ENCODE data around the gene HSF5.
A peak's percentile ranks its signal among the peaks of the same experiment; 100 is the strongest.
"Not testable (repeated sequence)": the region's sequence is repeated elsewhere in the genome, so short reads cannot be mapped to it uniquely, and the experiment has no call there.

Gene HSF5

DNA sequence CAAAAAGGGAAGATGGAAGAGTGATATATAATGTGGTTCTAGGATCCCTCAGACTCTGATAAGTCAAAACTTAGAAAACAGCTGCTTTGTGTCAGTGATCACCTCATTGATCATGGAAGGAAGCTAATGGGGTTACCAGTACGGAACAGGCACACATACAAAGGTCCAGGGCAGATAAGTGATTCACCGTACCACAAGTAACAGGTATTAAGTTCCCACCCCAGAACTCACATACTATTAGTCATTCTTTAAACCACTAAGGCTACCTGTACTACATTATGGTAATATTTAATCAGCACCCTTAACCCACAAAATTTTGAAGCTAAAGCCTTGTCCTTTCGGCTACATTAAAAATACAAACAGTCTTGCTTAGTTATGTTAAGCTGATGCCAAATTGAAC is 88.2 kb downstream of the HSF5 start:
- H3K4me3 Mint-ChIP-seq = no peak overlapping the region
- no peaks in the 10 kb centered on the region for H3K36me3 Mint-ChIP-seq
- H3K27me3 Mint-ChIP-seq = no peaks in the 10 kb centered on the region
- peaks cover 9% of the 10 kb centered on the region for H3K4me1 Mint-ChIP-seq (ENCODE audit: low read depth)
- H3K9me3 Mint-ChIP-seq (ENCODE audit: low read depth) = no peaks in the 10 kb centered on the region
- no peak overlapping the region for H3K27ac Mint-ChIP-seq

DNA sequence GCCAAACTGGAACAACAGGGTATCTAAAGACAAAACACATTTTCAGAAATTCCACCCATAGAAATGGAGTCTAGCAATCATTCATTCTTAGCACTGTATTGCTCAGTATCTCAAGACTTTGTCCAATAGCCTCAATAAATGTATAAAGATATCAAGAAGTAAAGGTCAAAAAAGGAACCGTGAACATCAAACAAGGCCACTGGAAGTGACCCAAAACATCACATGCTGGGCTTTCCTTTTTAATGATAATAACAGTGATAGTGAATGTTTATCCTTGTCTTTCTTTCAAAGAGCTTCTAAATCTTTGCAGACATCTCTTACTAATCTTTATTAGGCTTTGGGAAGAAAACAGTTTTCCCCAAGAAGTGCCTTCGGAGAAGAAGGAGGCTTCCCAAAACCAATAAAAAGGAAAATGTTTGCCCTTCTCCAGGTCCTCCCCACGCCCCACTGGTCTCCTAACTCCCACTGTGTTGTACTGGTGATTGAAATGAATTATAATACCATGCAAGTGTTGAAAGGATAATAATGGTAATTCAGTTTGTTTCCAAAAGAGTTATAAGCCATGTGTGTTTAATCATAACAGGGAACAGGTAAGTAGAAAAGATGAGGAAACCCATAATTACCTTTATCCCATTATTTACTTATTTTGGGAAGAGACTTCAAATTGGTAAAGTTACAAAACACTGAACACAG is 89.5 kb downstream of the HSF5 start:
- no peak overlapping the region for H3K4me3 Mint-ChIP-seq
- H3K4me1 Mint-ChIP-seq (ENCODE audit: low read depth) = peaks cover 9% of the 10 kb centered on the region
- H3K27me3 Mint-ChIP-seq = no peaks in the 10 kb centered on the region
- no peak overlapping the region for H3K27ac Mint-ChIP-seq
- peaks cover 3% of the 10 kb centered on the region for H3K36me3 Mint-ChIP-seq
- no peaks in the 10 kb centered on the region for H3K9me3 Mint-ChIP-seq (ENCODE audit: low read depth)

DNA sequence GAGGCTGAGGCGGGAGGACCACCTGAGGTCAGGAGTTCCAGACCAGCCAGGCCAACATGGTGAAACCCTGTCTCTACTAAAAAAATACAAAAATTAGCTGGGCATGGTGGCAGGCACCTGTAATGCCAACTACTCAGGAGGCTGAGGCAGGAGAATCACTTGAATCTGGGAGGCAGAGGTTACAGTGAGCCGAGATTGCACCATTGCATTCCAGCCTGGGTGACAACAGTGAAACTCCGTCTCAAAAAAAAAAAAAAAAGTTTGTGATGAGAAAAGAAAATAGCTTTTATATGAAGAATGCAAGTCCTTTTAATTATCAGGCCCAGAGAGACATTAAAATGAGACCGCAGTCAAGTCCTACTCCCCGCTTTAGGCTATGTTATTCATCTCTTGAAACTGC is 90.8 kb downstream of the HSF5 start:
- H3K36me3 Mint-ChIP-seq; H3K4me3 Mint-ChIP-seq; H3K9me3 Mint-ChIP-seq (ENCODE audit: low read depth); H3K27me3 Mint-ChIP-seq; H3K4me1 Mint-ChIP-seq (ENCODE audit: low read depth); H3K27ac Mint-ChIP-seq: not testable (repeated sequence)

DNA sequence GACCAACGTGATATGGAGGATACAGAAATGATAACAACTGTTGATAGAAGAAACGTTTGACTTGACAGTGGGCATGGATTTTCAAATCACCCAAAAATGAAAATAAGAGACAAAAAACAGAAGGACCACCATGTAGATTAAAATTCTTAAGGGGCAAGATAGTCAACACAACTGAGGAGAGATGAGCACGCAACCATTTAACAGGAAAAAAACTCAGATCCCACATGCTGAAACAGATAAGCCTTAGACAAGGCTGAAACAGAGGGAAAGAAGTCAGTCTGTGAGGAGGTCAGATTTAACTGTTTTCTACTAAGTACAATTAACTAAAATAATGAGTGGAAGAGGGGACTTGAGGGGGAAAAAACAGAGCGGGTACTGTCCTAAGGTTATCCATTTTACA is 92.0 kb downstream of the HSF5 start:
- H3K27ac Mint-ChIP-seq = no peak overlapping the region
- H3K9me3 Mint-ChIP-seq (ENCODE audit: low read depth) = no peaks in the 10 kb centered on the region
- no peaks in the 10 kb centered on the region for H3K4me1 Mint-ChIP-seq (ENCODE audit: low read depth)
- H3K4me3 Mint-ChIP-seq = no peak overlapping the region
- no peaks in the 10 kb centered on the region for H3K27me3 Mint-ChIP-seq
- H3K36me3 Mint-ChIP-seq = peaks cover 6% of the 10 kb centered on the region

DNA sequence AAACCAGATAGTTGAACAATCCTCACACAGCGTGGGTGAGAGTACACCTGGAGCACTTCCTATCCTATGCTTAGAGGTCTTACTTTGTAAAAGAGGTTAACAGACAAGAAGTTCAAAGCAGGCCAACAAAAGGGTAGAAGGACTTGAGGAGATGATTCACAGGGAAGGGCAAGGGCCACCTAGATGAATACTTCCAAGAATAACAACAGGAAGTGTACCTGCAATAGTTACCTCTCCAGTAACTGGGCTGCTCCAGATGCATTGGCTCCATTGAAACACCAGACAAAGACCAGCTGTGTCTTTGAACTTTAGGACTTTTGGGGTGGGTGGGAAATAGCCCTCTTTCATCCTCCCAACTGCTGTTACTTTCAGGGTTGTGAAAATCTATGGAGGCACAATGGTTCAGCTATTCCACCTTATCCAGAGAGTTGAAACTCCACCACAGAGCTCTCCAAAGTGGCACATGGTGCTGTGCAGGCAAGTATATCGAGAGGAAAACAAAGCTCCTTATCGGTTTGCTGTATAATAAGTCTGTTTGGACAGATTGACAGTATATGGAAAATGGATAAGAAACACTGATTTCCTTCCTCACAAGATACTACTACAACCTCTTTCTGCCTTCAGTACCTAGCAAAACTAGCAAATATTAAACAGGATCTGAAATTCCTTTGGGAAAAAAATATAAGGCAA is 93.5 kb downstream of the HSF5 start:
- Mint-ChIP-seq H3K4me1 (ENCODE audit: low read depth) (peaks cover 2% of the 10 kb centered on the region), H3K36me3 (peaks cover 6% of the 10 kb centered on the region), H3K27ac (no peak overlapping the region), H3K27me3 (no peaks in the 10 kb centered on the region), H3K4me3 (no peak overlapping the region), H3K9me3 (ENCODE audit: low read depth) (no peaks in the 10 kb centered on the region)

DNA sequence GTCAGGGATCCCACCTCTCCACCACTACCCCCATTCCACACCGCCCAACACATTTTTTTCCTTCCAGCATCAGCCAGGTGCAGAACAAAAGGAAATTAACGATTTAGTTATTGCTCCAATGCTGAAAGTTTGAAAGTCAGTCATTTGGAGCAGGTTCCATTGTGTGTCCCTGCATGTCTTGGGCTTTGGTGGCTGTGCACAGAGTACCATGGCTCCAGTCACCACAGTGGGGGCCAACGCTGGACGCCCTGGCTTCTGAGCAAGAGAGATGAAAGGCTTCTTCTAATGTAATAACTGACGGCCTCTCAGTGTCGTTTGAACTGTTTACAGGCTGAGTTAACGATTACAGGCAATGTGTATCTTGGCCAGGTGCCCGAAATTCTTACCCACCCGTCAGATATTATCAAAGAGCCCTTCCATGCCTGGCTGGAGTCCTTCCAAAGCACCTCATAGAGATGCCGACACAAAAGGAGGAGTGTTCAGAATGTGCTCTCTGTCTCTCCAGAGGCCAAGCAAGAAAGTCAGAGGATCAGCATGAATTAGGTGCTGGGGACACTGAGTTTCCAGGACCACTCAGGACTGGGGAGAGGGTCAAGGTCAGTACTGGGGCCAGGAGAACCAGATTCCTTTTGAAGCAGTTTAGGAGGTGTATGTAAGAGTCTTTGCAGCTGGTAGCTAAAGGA is 96.8 kb downstream of the HSF5 start:
- no peak overlapping the region for H3K4me3 Mint-ChIP-seq
- H3K27me3 Mint-ChIP-seq = no peaks in the 10 kb centered on the region
- H3K36me3 Mint-ChIP-seq = peaks cover 6% of the 10 kb centered on the region
- peaks cover 9% of the 10 kb centered on the region for H3K4me1 Mint-ChIP-seq (ENCODE audit: low read depth)
- no peaks in the 10 kb centered on the region for H3K9me3 Mint-ChIP-seq (ENCODE audit: low read depth)
- H3K27ac Mint-ChIP-seq = no peak overlapping the region

DNA sequence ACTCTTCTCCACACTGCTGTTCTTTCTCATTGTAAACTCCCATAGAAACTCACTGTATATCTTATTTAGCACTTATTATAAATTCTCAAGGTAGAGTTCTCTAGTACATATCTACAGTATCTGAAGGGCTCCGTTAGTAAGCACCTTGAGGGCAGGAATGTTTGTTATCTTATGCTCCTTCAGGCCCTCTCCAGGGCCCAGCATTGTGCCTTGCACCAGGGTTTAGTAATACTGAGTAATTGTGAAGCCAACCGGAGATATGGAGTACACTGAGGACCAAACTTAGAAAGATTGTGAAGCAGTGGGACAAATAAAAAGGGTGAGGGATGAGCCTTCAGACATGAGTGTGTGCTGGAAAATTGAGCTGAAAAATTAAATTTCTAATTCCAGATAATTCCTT is 97.3 kb downstream of the HSF5 start:
- Mint-ChIP-seq H3K27ac (no peak overlapping the region), H3K36me3 (peaks cover 6% of the 10 kb centered on the region), H3K4me1 (ENCODE audit: low read depth) (peaks cover 9% of the 10 kb centered on the region)

DNA sequence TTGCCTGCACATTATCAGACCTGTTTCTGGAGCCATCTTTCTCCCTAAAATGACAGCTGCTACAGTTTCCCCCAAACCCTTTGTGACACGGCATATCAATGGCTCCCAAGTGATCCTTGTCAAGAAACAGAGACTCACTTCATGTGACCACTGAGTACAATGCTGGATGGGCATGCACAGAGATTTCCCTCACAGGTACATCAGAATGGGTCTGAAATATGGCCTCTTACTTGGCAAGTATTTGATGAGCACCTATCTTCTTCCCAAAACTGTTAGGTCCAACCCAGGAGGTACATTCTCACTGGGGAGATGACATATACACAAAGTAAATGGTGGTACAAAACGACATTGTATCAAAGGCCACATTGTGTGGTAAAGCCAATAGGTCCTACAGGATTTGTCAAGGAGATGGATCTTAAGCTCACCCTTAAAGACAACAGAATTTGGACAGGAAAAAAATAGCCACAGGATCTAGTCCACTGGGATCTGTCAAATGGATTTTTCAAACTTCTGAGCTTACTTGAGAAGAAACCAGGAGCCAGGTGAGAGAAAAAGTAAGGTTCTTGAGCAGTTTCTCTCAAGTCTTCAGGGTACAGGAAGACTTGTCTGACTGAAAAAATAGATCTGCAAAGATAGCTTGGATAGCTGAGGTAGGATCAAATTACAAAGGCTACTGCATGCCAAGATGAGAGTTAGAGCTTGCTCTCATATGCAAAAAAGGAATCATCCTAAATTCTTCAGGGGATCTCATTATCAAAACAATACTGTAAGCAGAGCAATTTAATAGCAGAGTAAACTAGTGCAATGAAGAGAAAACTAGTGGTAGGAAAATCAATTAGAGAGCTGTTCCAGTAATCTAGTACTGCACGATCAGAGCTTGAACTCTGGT is 99.7 kb downstream of the HSF5 start:
- Mint-ChIP-seq H3K36me3 (peaks cover 3% of the 10 kb centered on the region), H3K9me3 (ENCODE audit: low read depth) (no peaks in the 10 kb centered on the region), H3K4me1 (ENCODE audit: low read depth) (peaks cover 9% of the 10 kb centered on the region), H3K27ac (no peak overlapping the region), H3K4me3 (no peak overlapping the region), H3K27me3 (no peaks in the 10 kb centered on the region)

More for the DNA sequence above, 97.3 kb downstream of the HSF5 start:
- Mint-ChIP-seq H3K4me3 (no peak overlapping the region), H3K9me3 (ENCODE audit: low read depth) (no peaks in the 10 kb centered on the region), H3K27me3 (no peaks in the 10 kb centered on the region)

DNA sequence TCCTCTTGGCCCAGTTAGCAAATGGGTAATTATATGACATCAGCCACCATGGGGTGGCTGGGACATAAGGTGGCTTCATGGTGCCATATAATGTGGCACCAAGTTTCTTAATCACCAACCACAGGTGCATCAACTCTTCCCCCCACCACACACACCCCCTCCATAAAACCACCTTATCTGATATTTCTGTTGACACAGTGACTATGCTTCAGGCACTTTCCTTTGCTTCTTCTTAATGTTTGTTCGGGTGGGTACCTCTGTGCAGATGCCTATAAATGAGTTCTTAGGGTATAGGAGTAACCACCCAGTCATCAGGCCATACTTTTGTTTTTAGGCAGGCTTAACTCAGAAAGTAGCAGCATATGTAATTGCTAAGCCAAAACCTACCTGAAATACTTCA is 100.4 kb downstream of the HSF5 start:
- H3K4me1 Mint-ChIP-seq (ENCODE audit: low read depth) = peaks cover 12% of the 10 kb centered on the region
- no peaks in the 10 kb centered on the region for H3K9me3 Mint-ChIP-seq (ENCODE audit: low read depth)
- H3K27me3 Mint-ChIP-seq = no peaks in the 10 kb centered on the region
- peaks cover 3% of the 10 kb centered on the region for H3K36me3 Mint-ChIP-seq
- no peak overlapping the region for H3K4me3 Mint-ChIP-seq
- H3K27ac Mint-ChIP-seq = no peak overlapping the region

DNA sequence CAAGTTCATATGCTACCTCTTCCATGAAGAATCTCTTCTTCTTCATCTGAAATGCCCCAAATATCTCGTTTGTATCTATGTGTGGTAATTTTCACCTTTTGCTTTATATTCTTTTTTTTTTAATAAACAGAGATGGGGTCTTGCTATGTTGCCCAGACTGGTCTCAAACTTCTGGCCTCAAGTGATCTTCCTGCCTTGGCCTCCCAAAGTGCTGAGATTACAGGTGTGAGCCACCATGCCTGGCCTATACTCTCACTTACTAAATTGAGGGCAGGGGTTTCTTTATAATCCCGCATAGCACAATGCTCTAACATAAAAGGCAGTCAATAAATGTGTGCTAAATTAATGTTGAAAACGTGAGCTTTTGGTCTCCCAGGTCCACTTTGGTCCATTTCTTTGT is 101.5 kb downstream of the HSF5 start:
- H3K4me1 Mint-ChIP-seq (ENCODE audit: low read depth) = peaks cover 23% of the 10 kb centered on the region
- no peaks in the 10 kb centered on the region for H3K9me3 Mint-ChIP-seq (ENCODE audit: low read depth)
- H3K36me3 Mint-ChIP-seq = no peaks in the 10 kb centered on the region
- H3K27me3 Mint-ChIP-seq = no peaks in the 10 kb centered on the region
- H3K4me3 Mint-ChIP-seq = no peak overlapping the region
- no peak overlapping the region for H3K27ac Mint-ChIP-seq

DNA sequence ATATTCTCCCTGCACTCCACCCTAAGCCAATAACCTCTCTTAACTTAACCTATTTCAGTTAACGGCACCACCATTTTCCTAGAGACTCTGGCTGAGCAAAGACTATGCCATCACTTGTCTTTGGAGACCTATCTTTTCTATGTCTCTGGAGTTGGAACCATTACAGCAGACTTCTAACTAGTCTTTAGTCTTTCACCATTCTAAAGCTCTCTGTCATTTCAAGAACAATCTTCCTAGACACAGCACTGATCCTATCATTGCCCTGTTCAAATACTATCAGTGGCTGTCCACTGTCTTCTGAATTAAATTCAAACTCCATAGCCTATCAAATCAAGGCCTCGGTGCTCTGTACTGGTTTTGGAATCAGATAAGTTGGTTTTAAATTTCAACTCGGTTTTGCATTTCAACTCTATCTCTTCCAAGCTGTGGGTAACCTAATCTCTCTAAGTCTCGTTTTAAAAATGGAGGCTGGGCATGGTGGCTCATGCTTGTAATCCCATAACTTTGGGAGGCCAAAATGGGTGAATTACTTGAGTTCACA is 102.8 kb downstream of the HSF5 start:
- peaks cover 26% of the 10 kb centered on the region for H3K4me1 Mint-ChIP-seq (ENCODE audit: low read depth)
- H3K36me3 Mint-ChIP-seq = peaks cover 2% of the 10 kb centered on the region
- no peak overlapping the region for H3K4me3 Mint-ChIP-seq
- no peaks in the 10 kb centered on the region for H3K9me3 Mint-ChIP-seq (ENCODE audit: low read depth)
- no peak overlapping the region for H3K27ac Mint-ChIP-seq
- H3K27me3 Mint-ChIP-seq = no peaks in the 10 kb centered on the region

DNA sequence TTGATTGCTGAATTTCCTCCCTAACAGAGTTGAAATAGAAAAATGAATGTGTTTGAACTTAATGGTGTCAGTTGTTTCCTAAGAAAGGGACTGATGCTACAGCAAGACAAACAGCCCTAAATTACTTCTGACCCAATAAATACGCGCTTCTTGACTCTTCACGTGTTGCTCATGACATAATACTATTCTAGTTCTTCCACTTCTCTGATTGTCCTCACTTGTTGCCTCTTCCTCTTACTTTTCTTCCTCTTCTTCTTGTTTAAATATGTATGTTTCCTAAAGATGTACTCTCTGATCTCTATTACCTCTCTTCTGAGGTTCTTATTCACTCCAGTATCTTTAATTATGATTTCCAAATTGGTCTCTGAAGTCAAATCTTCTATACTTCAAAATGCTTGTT is 103.3 kb downstream of the HSF5 start:
- Mint-ChIP-seq H3K27me3 (no peaks in the 10 kb centered on the region), H3K4me3 (no peak overlapping the region), H3K9me3 (ENCODE audit: low read depth) (no peaks in the 10 kb centered on the region), H3K4me1 (ENCODE audit: low read depth) (peaks cover 30% of the 10 kb centered on the region), H3K27ac (peak overlapping the region; percentile 56), H3K36me3 (peaks cover 2% of the 10 kb centered on the region)

DNA sequence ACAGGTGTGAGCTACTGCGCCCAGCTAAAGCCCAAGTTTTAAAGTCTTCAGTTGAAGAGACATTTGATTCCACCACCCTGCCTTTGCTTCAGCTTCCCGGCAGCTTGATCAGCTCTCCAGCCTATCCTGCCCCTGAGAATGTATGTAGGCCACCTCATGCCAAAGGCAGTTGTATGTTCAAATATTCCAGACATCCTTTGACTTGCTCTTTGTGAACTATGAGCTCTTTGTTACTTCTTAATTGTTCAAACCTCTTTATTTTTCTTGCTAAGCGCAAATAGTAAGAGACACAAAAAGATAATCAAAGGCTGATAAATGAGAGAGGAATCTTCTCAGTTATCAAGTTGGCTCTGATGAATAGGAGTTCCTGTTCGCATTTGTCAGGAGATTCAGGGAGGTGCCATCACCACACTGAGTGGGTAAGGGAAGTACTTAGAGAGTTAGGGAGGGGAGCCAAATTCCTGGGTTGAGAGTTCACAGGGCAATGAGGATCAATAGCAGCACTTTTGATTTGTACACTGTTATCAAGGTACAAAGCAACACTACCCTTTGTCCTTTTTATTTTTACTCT is 104.2 kb downstream of the HSF5 start:
- Mint-ChIP-seq H3K4me1 (ENCODE audit: low read depth) (peaks cover 38% of the 10 kb centered on the region), H3K27me3 (no peaks in the 10 kb centered on the region), H3K4me3 (no peak overlapping the region), H3K27ac (no peak overlapping the region), H3K9me3 (ENCODE audit: low read depth) (no peaks in the 10 kb centered on the region), H3K36me3 (peaks cover 2% of the 10 kb centered on the region)

DNA sequence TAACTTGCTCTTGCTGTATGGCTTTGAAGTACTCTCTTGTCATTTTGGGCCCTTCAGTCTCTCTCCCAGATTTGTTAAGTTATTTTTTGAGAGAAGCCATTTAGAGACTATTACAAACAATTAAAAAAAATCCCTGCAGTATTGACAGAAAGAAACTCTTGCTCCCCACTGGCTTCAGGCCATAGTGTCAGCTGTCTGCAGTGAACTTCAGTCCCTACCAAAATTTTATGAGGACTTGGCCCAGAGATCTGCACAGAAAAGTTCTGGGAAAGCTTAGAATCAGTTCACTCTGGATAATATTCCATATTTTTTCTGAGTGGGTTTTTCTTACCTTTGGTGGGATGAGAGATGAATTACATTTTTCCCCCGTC is 105.4 kb downstream of the HSF5 start:
- Mint-ChIP-seq H3K4me3 (peak overlapping the region; percentile 22), H3K36me3 (peaks cover 2% of the 10 kb centered on the region), H3K9me3 (ENCODE audit: low read depth) (no peaks in the 10 kb centered on the region), H3K27ac (no peak overlapping the region), H3K4me1 (ENCODE audit: low read depth) (peaks cover 41% of the 10 kb centered on the region), H3K27me3 (no peaks in the 10 kb centered on the region)

All from activated naive CD8-positive, alpha-beta T cell (primary cell).